Measurements from ENCODE around the gene TRMT1.

TRMT1 gene

GRCh38 chr19:13103581-13104359 is 12.8 kb downstream of the TRMT1 start:
- peak; percentile 26 for FAIRE-seq
- DNase-seq (ENCODE audit: insufficient read length, low spot score) = no peak

- DNase-seq (ENCODE audit: insufficient read length, low spot score) (no peak), FAIRE-seq (peak; percentile 97)
Observed at GRCh38 chr19:13102666-13103580, 13.6 kb downstream of the TRMT1 start, which contains the start of gene LYL1. Gene LYL1, minus strand, starts transcription at chr19:13102858. Its CDS starts 1,687 bp downstream, at chr19:13101171.

GRCh38 chr19:13102416-13102665 is 14.2 kb downstream of the TRMT1 start:
- DNase-seq (ENCODE audit: insufficient read length, low spot score) (no peak), FAIRE-seq (peak; percentile 75)

GRCh38 chr19:13101590-13102415 is 14.7 kb downstream of the TRMT1 start:
- FAIRE-seq = no peak
- DNase-seq (ENCODE audit: insufficient read length, low spot score) = no peak

GRCh38 chr19:13100841-13101589 is 15.5 kb downstream of the TRMT1 start:
- no peak for DNase-seq (ENCODE audit: insufficient read length, low spot score)
- no peak for FAIRE-seq

GRCh38 chr19:13100031-13100588 is 16.4 kb downstream of the TRMT1 start:
- DNase-seq (ENCODE audit: insufficient read length, low spot score) = peak; percentile 80
- peak; percentile 96 for FAIRE-seq

GRCh38 chr19:13099073-13099999 is 17.2 kb downstream of the TRMT1 start:
- DNase-seq (ENCODE audit: insufficient read length, low spot score) (peak; percentile 84), FAIRE-seq (peak; percentile 96)

GRCh38 chr19:13098277-13099072 is 18.1 kb downstream of the TRMT1 start:
- FAIRE-seq = peak; percentile 42
- DNase-seq (ENCODE audit: insufficient read length, low spot score) = no peak

- DNase-seq (ENCODE audit: insufficient read length, low spot score) = no peak
- no peak for FAIRE-seq
Observed at GRCh38 chr19:13097463-13098258, 18.9 kb downstream of the TRMT1 start.

GRCh38 chr19:13097033-13097462 is 19.5 kb downstream of the TRMT1 start:
- DNase-seq (ENCODE audit: insufficient read length, low spot score) = no peak
- no peak for FAIRE-seq

GRCh38 chr19:13095934-13096927 is 20.3 kb downstream of the TRMT1 start:
- FAIRE-seq (peak; percentile 39), DNase-seq (ENCODE audit: insufficient read length, low spot score) (no peak)

GRCh38 chr19:13095393-13095784 is 21.2 kb downstream of the TRMT1 start:
- DNase-seq (ENCODE audit: insufficient read length, low spot score) (no peak), FAIRE-seq (no peak)

GRCh38 chr19:13094771-13095392 is 21.7 kb downstream of the TRMT1 start:
- no peak for DNase-seq (ENCODE audit: insufficient read length, low spot score)

GRCh38 chr19:13094106-13094504 is 22.4 kb downstream of the TRMT1 start:
- no peak for DNase-seq (ENCODE audit: insufficient read length, low spot score)
- no peak for FAIRE-seq

More at GRCh38 chr19:13094771-13095392, 21.7 kb downstream of the TRMT1 start:
- no peak for FAIRE-seq

GRCh38 chr19:13093407-13094105 is 23.0 kb downstream of the TRMT1 start:
- DNase-seq (ENCODE audit: insufficient read length, low spot score) (peak; percentile 99), FAIRE-seq (peak; percentile 87)

All from GM19239 (cell line).